SJCRH30 (cell line): ENCODE measurements around the gene MTRR. TPM values are rescaled to one million over a fixed set of nuclear protein-coding genes. Genes with fewer than 3 reads are reported as not detected.
"Not testable (repeated sequence)": the region's sequence is repeated elsewhere in the genome, so short reads cannot be mapped to it uniquely, and the experiment has no call there.

ENCODE experiments used
- DNase-seq, 2 experiments: peaks; one replicate each; pipeline ENCODE4 v3.0.0-alpha.2; 2015 to 2020
- H3K27ac ChIP-seq: fragments of 250-450 bp; sonication (Bioruptor Pico); 2 replicates; pipeline ENCODE4 v1.5.1; 2020; ENCODE audit warnings: mild to moderate bottlenecking, moderate library complexity
- H3K27me3 ChIP-seq: fragments of 250-450 bp; sonication (Bioruptor Pico); 2 replicates; pipeline ENCODE4 v1.5.1; 2020; ENCODE audit warnings: mild to moderate bottlenecking, moderate library complexity
- H3K36me3 ChIP-seq: fragments of 250-450 bp; sonication (Bioruptor Pico); 2 replicates; pipeline ENCODE4 v1.5.1; 2020; ENCODE audit warnings: mild to moderate bottlenecking, moderate library complexity
- H3K4me1 ChIP-seq: fragments of 250-450 bp; sonication (Bioruptor Pico); 2 replicates; pipeline ENCODE4 v1.5.1; 2020; ENCODE audit warnings: mild to moderate bottlenecking, moderate library complexity
- H3K4me3 ChIP-seq: fragments of 250-450 bp; sonication (Bioruptor Pico); 2 replicates; pipeline ENCODE4 v1.5.1; 2020; ENCODE audit warnings: mild to moderate bottlenecking, moderate library complexity
- H3K9me3 ChIP-seq: fragments of 250-450 bp; sonication (Bioruptor Pico); replicated peaks from 2 replicates; pipeline ENCODE4 v1.5.1; 2020; ENCODE audit warnings: mild to moderate bottlenecking, moderate library complexity
- total RNA-seq: library from RNA; depleted of rRNA; stranded (reverse); fragments of >200 nt; shearing (Covaris generic); gene quantifications from 2 replicates; pipeline ENCODE4 v1.2.3, GENCODE V29; 2014

The MTRR gene
- total RNA-seq, 1 experiment from 2014 or later, result 31.7 TPM

- Histone ChIP-seq H3K27me3 (no peaks in the 10 kb centered on the region), H3K4me1 (no peaks in the 10 kb centered on the region), H3K27ac (no peak overlapping the region), H3K9me3 (no peaks in the 10 kb centered on the region), H3K4me3 (no peak overlapping the region), H3K36me3 (peaks cover 20% of the 10 kb centered on the region)
- DNase-seq, result no peak
Observed at GRCh38 chr5:7897014-7897600, 28.2 kb downstream of the MTRR start.

GRCh38 chr5:7902201-7902600 lies 33.3 kb downstream of the MTRR start:
- no peak for DNase-seq
- Histone ChIP-seq H3K36me3 (peaks cover 13% of the 10 kb centered on the region), H3K4me1 (no peaks in the 10 kb centered on the region), H3K27ac (no peak overlapping the region), H3K27me3 (no peaks in the 10 kb centered on the region), H3K4me3 (no peak overlapping the region), H3K9me3 (no peaks in the 10 kb centered on the region)

GRCh38 chr5:7902666-7903625 lies 34.0 kb downstream of the MTRR start:
- DNase-seq, result no peak
- H3K27ac ChIP-seq, result no peak overlapping the region
- no peaks in the 10 kb centered on the region for H3K9me3 ChIP-seq
- H3K36me3 ChIP-seq, result peaks cover 13% of the 10 kb centered on the region
- H3K4me3 ChIP-seq, result no peak overlapping the region
- H3K27me3 ChIP-seq, result no peaks in the 10 kb centered on the region
- H3K4me1 ChIP-seq, result no peaks in the 10 kb centered on the region

GRCh38 chr5:7904170-7904569 lies 35.2 kb downstream of the MTRR start:
- Histone ChIP-seq H3K4me3 (no peak overlapping the region), H3K27ac (no peak overlapping the region), H3K9me3 (no peaks in the 10 kb centered on the region), H3K4me1 (no peaks in the 10 kb centered on the region), H3K36me3 (peaks cover 13% of the 10 kb centered on the region), H3K27me3 (no peaks in the 10 kb centered on the region)
- DNase-seq, result no peak

GRCh38 chr5:7907612-7908011 lies 38.7 kb downstream of the MTRR start:
- DNase-seq, result no peak
- H3K27ac ChIP-seq, result no peak overlapping the region
- no peak overlapping the region for H3K4me3 ChIP-seq
- no peaks in the 10 kb centered on the region for H3K4me1 ChIP-seq
- H3K27me3 ChIP-seq, result no peaks in the 10 kb centered on the region
- no peaks in the 10 kb centered on the region; the same call in 1 of the 2 replicates for H3K36me3 ChIP-seq
- no peaks in the 10 kb centered on the region for H3K9me3 ChIP-seq

- Histone ChIP-seq H3K27ac (no peak overlapping the region), H3K36me3 (no peaks in the 10 kb centered on the region; the same call in 1 of the 2 replicates), H3K4me1 (no peaks in the 10 kb centered on the region), H3K4me3 (no peak overlapping the region), H3K9me3 (no peaks in the 10 kb centered on the region), H3K27me3 (no peaks in the 10 kb centered on the region)
- DNase-seq, result no peak
Observed at GRCh38 chr5:7908317-7908716, 39.4 kb downstream of the MTRR start.

- Histone ChIP-seq H3K4me3 (no peak overlapping the region), H3K36me3 (no peaks in the 10 kb centered on the region), H3K9me3 (no peaks in the 10 kb centered on the region), H3K4me1 (no peaks in the 10 kb centered on the region), H3K27me3 (no peaks in the 10 kb centered on the region), H3K27ac (no peak overlapping the region)
- no peak for DNase-seq
Observed at GRCh38 chr5:7910738-7911428, 41.9 kb downstream of the MTRR start.

GRCh38 chr5:7911429-7911771 lies 42.5 kb downstream of the MTRR start:
- DNase-seq, H3K27me3 ChIP-seq, H3K36me3 ChIP-seq: not testable (repeated sequence)

GRCh38 chr5:7916171-7916804 lies 47.3 kb downstream of the MTRR start:
- Histone ChIP-seq H3K4me3 (no peak overlapping the region), H3K27ac (no peak overlapping the region), H3K27me3 (no peaks in the 10 kb centered on the region), H3K36me3 (no peaks in the 10 kb centered on the region), H3K4me1 (no peaks in the 10 kb centered on the region), H3K9me3 (no peaks in the 10 kb centered on the region)
- peak in 1 of 2 experiments; percentile 30 for DNase-seq

More at GRCh38 chr5:7911429-7911771, 42.5 kb downstream of the MTRR start:
- H3K27ac ChIP-seq, H3K9me3 ChIP-seq, H3K4me3 ChIP-seq, H3K4me1 ChIP-seq: not testable (repeated sequence)

- Histone ChIP-seq H3K36me3 (no peaks in the 10 kb centered on the region), H3K4me1 (no peaks in the 10 kb centered on the region), H3K9me3 (no peaks in the 10 kb centered on the region), H3K27me3 (no peaks in the 10 kb centered on the region), H3K4me3 (no peak overlapping the region), H3K27ac (no peak overlapping the region)
- no peak for DNase-seq
Observed at GRCh38 chr5:7917130-7918123, 48.5 kb downstream of the MTRR start.

- H3K27ac ChIP-seq, result no peak overlapping the region
Observed at GRCh38 chr5:7925961-7926695, 57.2 kb downstream of the MTRR start.

GRCh38 chr5:7926720-7927119 lies 57.8 kb downstream of the MTRR start:
- H3K27ac ChIP-seq, result no peak overlapping the region
- no peaks in the 10 kb centered on the region for H3K9me3 ChIP-seq
- no peaks in the 10 kb centered on the region for H3K36me3 ChIP-seq
- H3K4me1 ChIP-seq, result no peaks in the 10 kb centered on the region
- H3K4me3 ChIP-seq, result no peak overlapping the region
- no peaks in the 10 kb centered on the region for H3K27me3 ChIP-seq
- no peak for DNase-seq

More at GRCh38 chr5:7925961-7926695, 57.2 kb downstream of the MTRR start:
- H3K4me1 ChIP-seq, result no peaks in the 10 kb centered on the region
- H3K4me3 ChIP-seq, result no peak overlapping the region
- H3K9me3 ChIP-seq, result no peaks in the 10 kb centered on the region
- H3K36me3 ChIP-seq, result no peaks in the 10 kb centered on the region
- peak in 1 of 2 experiments; percentile 3 for DNase-seq
- H3K27me3 ChIP-seq, result no peaks in the 10 kb centered on the region
